HepG2 (cell line): ENCODE data around the gene ROMO1. TPM values are rescaled to one million over a fixed set of nuclear protein-coding genes. Genes with fewer than 3 reads are reported as not detected.

Source experiments
- EEA1 ChIP-seq: sonication (generic); formaldehyde crosslinking; IDR thresholded peaks from 2 replicates; pipeline ENCODE4 v1.5.1; 2020; ENCODE audit warnings: mild to moderate bottlenecking, missing genetic modification reagents, borderline replicate concordance
- PHF5A ChIP-seq: IDR thresholded peaks from one replicate; pipeline ENCODE4 v1.6.1; 2018; ENCODE audit warnings: low read depth, missing genetic modification reagents; ENCODE audit not compliant: unreplicated experiment
- ZC3H13 ChIP-seq: sonication (generic); formaldehyde crosslinking; IDR thresholded peaks from 2 replicates; pipeline ENCODE4 v1.8.1; 2023; ENCODE audit warnings: mild to moderate bottlenecking, missing genetic modification reagents, moderate library complexity
- ZKSCAN5 ChIP-seq: sonication (generic); formaldehyde crosslinking; IDR thresholded peaks from 2 replicates; pipeline ENCODE4 v1.5.1; 2020; ENCODE audit warnings: mild to moderate bottlenecking, missing genetic modification reagents
- ZNF101 ChIP-seq: sonication (generic); formaldehyde crosslinking; IDR thresholded peaks from 2 replicates; pipeline ENCODE4 v1.4.0; 2020; ENCODE audit warnings: mild to moderate bottlenecking, low read depth, missing genetic modification reagents, borderline replicate concordance
- ZNF816 ChIP-seq: sonication (generic); formaldehyde crosslinking; IDR thresholded peaks from 2 replicates; pipeline ENCODE4 v1.8.0; 2022; ENCODE audit warnings: missing genetic modification reagents, mild to moderate bottlenecking, borderline replicate concordance
- polyA plus RNA-seq, 8 experiments: library from polyadenylated mRNA; depleted of rRNA in 3 of 8; stranded (reverse) in 7 of 8; unstranded in 1 of 8; fragments of >200 nt; fragmentation: Illumina TruSeq in 4 of 8; extraction: Trizol in 4 of 8; gene quantifications; 2 replicates each; pipeline versions ENCODE4 v1.2.1 to v1.2.3, GENCODE V29; 2011 to 2016; ENCODE audit warnings: low read depth in 4 of 8, missing spikeins in 1 of 8, mixed read lengths in 1 of 8; ENCODE audit not compliant: insufficient read depth in 1 of 8
- total RNA-seq, 5 experiments: library from RNA; depleted of rRNA; stranded (reverse); fragments of >200 nt; fragmentation: Illumina TruSeq; extraction: Trizol; gene quantifications; 2 replicates each; pipeline ENCODE4 v1.2.3, GENCODE V29; 2016; ENCODE audit warnings: low read depth in 1 of 5
- TF ChIP-seq, protein P1 (sequence below): sonication (generic); formaldehyde crosslinking; IDR thresholded peaks from 2 replicates; pipeline ENCODE4 v1.5.1; 2020; ENCODE audit warnings: mild to moderate bottlenecking, missing genetic modification reagents, borderline replicate concordance
- TF ChIP-seq, protein P2 (sequence below): IDR thresholded peaks from 2 replicates; pipeline ENCODE4 v1.6.1; 2016; ENCODE audit warnings: missing compliant biosample characterization, missing genetic modification reagents, borderline replicate concordance
- TF ChIP-seq, protein P3 (sequence below): sonication (generic); formaldehyde crosslinking; IDR thresholded peaks from 2 replicates; pipeline ENCODE4 v1.9.0; 2021; ENCODE audit warnings: mild to moderate bottlenecking, missing genetic modification reagents
- TF ChIP-seq, protein P4 (sequence below): sonication (generic); formaldehyde crosslinking; conservative IDR thresholded peaks from 2 replicates; pipeline ENCODE4 v1.4.0; 2020; ENCODE audit warnings: missing genetic modification reagents
- TF ChIP-seq, protein P5 (sequence below): sonication (generic); formaldehyde crosslinking; IDR thresholded peaks from 2 replicates; pipeline ENCODE4 v1.8.1; 2023; ENCODE audit warnings: mild to moderate bottlenecking, moderate library complexity, missing genetic modification reagents

Gene ROMO1
- total and polyA plus RNA-seq, 2 of the 13 experiments (the other 11 are each of a cell fraction or from before 2014, with no cell fraction given): 636 to 755 TPM

DNA sequence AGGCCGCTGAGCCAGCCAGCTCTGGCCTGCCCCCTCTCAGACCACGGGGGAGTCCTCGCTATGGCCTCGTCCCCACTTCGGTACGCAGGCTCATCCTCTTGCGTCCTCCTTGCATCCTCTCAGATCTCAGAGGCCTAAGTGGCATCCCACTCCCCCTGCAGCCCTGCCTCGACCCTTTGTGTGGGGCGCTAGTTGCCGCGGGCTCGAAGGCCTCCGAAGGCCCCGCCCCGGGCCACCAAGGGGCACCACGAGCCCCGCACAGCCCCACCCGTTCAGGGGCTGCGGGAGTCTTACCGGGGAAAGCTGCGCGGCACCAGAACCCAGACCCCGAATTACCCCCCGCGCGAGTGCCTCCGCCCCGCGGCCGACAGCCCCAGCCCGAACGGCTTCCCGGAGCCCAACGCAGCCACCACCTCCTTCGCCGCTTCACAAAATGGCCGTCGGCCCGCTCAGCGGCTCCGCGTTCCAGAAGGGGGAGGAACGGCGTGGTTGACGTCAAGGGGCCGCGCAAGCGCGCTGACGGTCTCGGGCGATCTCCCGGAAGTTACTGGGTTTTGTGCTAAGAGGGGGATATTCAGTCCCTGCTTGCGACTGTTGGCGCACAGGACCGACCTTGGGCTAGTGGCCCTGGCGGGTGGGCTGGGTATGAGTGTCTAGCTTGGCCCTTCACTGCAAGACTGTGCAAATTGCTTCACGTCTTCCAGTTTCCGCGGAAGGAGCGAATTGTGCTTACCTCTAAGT, 34.6 kb upstream of the ROMO1 start, which contains the start of the genes CPNE1 and RBM12 (continued):
- TF ChIP-seq, protein P1, sequence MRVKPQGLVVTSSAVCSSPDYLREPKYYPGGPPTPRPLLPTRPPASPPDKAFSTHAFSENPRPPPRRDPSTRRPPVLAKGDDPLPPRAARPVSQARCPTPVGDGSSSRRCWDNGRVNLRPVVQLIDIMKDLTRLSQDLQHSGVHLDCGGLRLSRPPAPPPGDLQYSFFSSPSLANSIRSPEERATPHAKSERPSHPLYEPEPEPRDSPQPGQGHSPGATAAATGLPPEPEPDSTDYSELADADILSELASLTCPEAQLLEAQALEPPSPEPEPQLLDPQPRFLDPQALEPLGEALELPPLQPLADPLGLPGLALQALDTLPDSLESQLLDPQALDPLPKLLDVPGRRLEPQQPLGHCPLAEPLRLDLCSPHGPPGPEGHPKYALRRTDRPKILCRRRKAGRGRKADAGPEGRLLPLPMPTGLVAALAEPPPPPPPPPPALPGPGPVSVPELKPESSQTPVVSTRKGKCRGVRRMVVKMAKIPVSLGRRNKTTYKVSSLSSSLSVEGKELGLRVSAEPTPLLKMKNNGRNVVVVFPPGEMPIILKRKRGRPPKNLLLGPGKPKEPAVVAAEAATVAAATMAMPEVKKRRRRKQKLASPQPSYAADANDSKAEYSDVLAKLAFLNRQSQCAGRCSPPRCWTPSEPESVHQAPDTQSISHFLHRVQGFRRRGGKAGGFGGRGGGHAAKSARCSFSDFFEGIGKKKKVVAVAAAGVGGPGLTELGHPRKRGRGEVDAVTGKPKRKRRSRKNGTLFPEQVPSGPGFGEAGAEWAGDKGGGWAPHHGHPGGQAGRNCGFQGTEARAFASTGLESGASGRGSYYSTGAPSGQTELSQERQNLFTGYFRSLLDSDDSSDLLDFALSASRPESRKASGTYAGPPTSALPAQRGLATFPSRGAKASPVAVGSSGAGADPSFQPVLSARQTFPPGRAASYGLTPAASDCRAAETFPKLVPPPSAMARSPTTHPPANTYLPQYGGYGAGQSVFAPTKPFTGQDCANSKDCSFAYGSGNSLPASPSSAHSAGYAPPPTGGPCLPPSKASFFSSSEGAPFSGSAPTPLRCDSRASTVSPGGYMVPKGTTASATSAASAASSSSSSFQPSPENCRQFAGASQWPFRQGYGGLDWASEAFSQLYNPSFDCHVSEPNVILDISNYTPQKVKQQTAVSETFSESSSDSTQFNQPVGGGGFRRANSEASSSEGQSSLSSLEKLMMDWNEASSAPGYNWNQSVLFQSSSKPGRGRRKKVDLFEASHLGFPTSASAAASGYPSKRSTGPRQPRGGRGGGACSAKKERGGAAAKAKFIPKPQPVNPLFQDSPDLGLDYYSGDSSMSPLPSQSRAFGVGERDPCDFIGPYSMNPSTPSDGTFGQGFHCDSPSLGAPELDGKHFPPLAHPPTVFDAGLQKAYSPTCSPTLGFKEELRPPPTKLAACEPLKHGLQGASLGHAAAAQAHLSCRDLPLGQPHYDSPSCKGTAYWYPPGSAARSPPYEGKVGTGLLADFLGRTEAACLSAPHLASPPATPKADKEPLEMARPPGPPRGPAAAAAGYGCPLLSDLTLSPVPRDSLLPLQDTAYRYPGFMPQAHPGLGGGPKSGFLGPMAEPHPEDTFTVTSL (CRISPR knock-in tag): peak; percentile 73
- TF ChIP-seq ZNF101 (CRISPR knock-in tag): peak; percentile 89; the same call in 1 of the 2 replicates
- TF ChIP-seq EEA1: peak; percentile 94
- TF ChIP-seq ZC3H13: peak; percentile 93
- TF ChIP-seq, protein P2, sequence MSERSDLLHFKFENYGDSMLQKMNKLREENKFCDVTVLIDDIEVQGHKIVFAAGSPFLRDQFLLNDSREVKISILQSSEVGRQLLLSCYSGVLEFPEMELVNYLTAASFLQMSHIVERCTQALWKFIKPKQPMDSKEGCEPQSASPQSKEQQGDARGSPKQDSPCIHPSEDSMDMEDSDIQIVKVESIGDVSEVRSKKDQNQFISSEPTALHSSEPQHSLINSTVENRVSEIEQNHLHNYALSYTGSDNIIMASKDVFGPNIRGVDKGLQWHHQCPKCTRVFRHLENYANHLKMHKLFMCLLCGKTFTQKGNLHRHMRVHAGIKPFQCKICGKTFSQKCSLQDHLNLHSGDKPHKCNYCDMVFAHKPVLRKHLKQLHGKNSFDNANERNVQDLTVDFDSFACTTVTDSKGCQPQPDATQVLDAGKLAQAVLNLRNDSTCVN (CRISPR knock-in tag): peak; percentile 75; the same call in 1 of the 2 replicates
- peak; percentile 46; the same call in 1 of the 2 replicates for TF ChIP-seq ZKSCAN5
- TF ChIP-seq, protein P3, sequence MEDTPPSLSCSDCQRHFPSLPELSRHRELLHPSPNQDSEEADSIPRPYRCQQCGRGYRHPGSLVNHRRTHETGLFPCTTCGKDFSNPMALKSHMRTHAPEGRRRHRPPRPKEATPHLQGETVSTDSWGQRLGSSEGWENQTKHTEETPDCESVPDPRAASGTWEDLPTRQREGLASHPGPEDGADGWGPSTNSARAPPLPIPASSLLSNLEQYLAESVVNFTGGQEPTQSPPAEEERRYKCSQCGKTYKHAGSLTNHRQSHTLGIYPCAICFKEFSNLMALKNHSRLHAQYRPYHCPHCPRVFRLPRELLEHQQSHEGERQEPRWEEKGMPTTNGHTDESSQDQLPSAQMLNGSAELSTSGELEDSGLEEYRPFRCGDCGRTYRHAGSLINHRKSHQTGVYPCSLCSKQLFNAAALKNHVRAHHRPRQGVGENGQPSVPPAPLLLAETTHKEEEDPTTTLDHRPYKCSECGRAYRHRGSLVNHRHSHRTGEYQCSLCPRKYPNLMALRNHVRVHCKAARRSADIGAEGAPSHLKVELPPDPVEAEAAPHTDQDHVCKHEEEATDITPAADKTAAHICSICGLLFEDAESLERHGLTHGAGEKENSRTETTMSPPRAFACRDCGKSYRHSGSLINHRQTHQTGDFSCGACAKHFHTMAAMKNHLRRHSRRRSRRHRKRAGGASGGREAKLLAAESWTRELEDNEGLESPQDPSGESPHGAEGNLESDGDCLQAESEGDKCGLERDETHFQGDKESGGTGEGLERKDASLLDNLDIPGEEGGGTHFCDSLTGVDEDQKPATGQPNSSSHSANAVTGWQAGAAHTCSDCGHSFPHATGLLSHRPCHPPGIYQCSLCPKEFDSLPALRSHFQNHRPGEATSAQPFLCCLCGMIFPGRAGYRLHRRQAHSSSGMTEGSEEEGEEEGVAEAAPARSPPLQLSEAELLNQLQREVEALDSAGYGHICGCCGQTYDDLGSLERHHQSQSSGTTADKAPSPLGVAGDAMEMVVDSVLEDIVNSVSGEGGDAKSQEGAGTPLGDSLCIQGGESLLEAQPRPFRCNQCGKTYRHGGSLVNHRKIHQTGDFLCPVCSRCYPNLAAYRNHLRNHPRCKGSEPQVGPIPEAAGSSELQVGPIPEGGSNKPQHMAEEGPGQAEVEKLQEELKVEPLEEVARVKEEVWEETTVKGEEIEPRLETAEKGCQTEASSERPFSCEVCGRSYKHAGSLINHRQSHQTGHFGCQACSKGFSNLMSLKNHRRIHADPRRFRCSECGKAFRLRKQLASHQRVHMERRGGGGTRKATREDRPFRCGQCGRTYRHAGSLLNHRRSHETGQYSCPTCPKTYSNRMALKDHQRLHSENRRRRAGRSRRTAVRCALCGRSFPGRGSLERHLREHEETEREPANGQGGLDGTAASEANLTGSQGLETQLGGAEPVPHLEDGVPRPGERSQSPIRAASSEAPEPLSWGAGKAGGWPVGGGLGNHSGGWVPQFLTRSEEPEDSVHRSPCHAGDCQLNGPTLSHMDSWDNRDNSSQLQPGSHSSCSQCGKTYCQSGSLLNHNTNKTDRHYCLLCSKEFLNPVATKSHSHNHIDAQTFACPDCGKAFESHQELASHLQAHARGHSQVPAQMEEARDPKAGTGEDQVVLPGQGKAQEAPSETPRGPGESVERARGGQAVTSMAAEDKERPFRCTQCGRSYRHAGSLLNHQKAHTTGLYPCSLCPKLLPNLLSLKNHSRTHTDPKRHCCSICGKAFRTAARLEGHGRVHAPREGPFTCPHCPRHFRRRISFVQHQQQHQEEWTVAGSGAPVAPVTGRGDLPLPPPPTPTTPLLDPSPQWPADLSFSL (CRISPR knock-in tag): no peak
- TF ChIP-seq, protein P4, sequence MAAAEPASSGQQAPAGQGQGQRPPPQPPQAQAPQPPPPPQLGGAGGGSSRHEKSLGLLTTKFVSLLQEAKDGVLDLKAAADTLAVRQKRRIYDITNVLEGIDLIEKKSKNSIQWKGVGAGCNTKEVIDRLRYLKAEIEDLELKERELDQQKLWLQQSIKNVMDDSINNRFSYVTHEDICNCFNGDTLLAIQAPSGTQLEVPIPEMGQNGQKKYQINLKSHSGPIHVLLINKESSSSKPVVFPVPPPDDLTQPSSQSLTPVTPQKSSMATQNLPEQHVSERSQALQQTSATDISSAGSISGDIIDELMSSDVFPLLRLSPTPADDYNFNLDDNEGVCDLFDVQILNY (CRISPR knock-in tag): peak; percentile 43; the same call in 1 of the 2 replicates
- TF ChIP-seq, protein P5, sequence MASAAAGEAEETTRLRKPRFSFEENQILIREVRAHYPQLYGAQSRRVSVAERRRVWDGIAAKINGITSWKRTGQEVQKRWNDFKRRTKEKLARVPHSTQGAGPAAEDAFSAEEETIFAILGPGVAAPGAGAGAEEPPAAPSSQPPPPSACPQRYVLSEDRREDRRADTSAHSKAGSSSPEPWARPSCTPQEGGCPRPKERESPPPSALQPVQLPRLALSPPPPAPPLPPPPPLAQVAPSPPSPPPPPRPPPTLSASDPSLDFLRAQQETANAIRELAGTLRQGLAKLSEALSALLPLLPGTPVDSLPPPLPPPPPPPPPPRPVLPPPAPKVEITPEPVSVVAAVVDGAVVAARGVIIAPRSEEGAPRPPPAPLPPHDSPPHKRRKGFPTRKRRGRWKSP (CRISPR knock-in tag): peak; percentile 94
- peak; percentile 99 for TF ChIP-seq ZNF816 (CRISPR knock-in tag)
- TF ChIP-seq PHF5A (CRISPR knock-in tag): peak; percentile 65
